MCF 10A (cell line): ENCODE data around the gene FURIN. TPM values are rescaled to one million over a fixed set of nuclear protein-coding genes. Genes with fewer than 3 reads are reported as not detected.
"Not testable (repeated sequence)": the region's sequence is repeated elsewhere in the genome, so short reads cannot be mapped to it uniquely, and the experiment has no call there.

Source experiments
- BruUV-seq: library from RNA; stranded (reverse); fragments of 400-500 nt; replicated peaks from 2 replicates; lab custom pipeline; 2021; lab: Mats Ljungman, UMichigan
- CTCF ChIA-PET: fragments of 300-600 bp; sonication (Branson Sonifier 250); formaldehyde crosslinking; extraction: SDS; loops from one replicate; lab custom pipeline; 2021; ENCODE audit warnings: antibody characterized with exemption, inconsistent platforms; lab: Yijun Ruan, JAX
- POLR2A ChIA-PET: fragments of 300-600, 350-650 bp; sonication (Branson Sonifier 250); formaldehyde crosslinking; extraction: SDS; loops from one replicate; lab custom pipeline; 2020; ENCODE audit warnings: antibody characterized with exemption, inconsistent platforms; lab: Yijun Ruan, JAX
- DNase-seq: peaks from one replicate; pipeline ENCODE4 v3.0.0-alpha.2; 2018; ENCODE audit not compliant: unreplicated experiment
- H3K27ac Mint-ChIP-seq: one replicate; pipeline ENCODE4 v1.8.0; 2022; ENCODE audit warnings: mild to moderate bottlenecking, low read depth, mixed read lengths; ENCODE audit not compliant: unreplicated experiment
- H3K27me3 Mint-ChIP-seq: one replicate; pipeline ENCODE4 v1.8.0; 2022; ENCODE audit warnings: mixed read lengths; ENCODE audit not compliant: insufficient read depth, unreplicated experiment
- H3K36me3 Mint-ChIP-seq: one replicate; pipeline ENCODE4 v1.8.0; 2022; ENCODE audit warnings: mild to moderate bottlenecking, moderate library complexity, mixed read lengths; ENCODE audit not compliant: insufficient read depth, unreplicated experiment
- H3K4me1 Mint-ChIP-seq: one replicate; pipeline ENCODE4 v1.8.0; 2022; ENCODE audit warnings: mixed read lengths; ENCODE audit not compliant: insufficient read depth, unreplicated experiment
- H3K4me3 Mint-ChIP-seq: one replicate; pipeline ENCODE4 v1.8.0; 2022; ENCODE audit warnings: mild to moderate bottlenecking, moderate library complexity, mixed read lengths; ENCODE audit not compliant: unreplicated experiment
- H3K9me3 Mint-ChIP-seq: one replicate; pipeline ENCODE4 v1.8.0; 2022; ENCODE audit warnings: mixed read lengths; ENCODE audit not compliant: unreplicated experiment
- CTCF ChIP-seq: fragments of 200-600 bp; IDR thresholded peaks from one replicate; pipeline ENCODE4 v1.8.0; 2022; ENCODE audit warnings: antibody characterized with exemption, mild to moderate bottlenecking; ENCODE audit not compliant: unreplicated experiment
- intact Hi-C: fragments of 100-400 bp; cut with micrococcal nuclease; formaldehyde crosslinking; loops from 2 replicates; pipeline ENCODE4 v1.14.1; 2022
- total RNA-seq: library from RNA; stranded (reverse); gene quantifications from 2 replicates; pipeline ENCODE4 v1.2.3, GENCODE V29; 2022

The FURIN gene
- total RNA-seq, 1 experiment from 2014 or later, result 48.8 TPM

GRCh38 chr15:90918835-90919234, 50.4 kb downstream of the FURIN start:
- Mint-ChIP-seq H3K27me3 (no peaks in the 10 kb centered on the region), H3K36me3 (peaks cover 49% of the 10 kb centered on the region), H3K4me1 (no peaks in the 10 kb centered on the region), H3K4me3 (no peak overlapping the region), H3K9me3 (no peaks in the 10 kb centered on the region), H3K27ac (no peak overlapping the region)
- BruUV-seq, result no TSS peak
- ChIA-PET CTCF (interaction anchor here (0.5 to 1.2 kb wide), 2 partner anchors 12 to 14 kb away, joined by 3 to 4 read pairs; partner anchors contain the start of gene HDDC3), POLR2A (interaction anchor here (1.0 to 1.9 kb wide), 2 partner anchors 11 to 13 kb away, joined by 3 to 6 read pairs; partner anchors contain the start of gene HDDC3)
- no peak for TF ChIP-seq CTCF
- no peak for DNase-seq
- intact Hi-C loops, result no loop called here

DNA sequence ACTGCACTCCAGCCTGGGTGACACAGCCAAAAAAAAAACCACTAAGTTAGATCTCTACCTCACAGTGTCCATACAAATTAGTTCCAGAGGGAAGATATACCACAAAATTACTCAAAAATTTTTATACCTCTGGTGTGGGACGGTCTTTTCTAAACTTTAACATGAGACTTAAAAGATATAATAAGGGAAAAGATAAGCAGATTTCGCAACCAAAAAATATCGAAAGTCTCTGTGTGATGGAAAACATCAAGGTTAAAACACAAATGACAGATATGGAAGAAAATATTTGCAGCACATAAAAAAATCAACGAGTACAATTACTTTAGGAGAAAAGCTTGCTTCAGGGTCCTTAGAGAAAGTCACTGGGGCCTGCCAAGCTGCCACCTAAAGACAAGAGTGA, 53.5 kb downstream of the FURIN start:
- no TSS peak for BruUV-seq
- intact Hi-C loops, result no loop called here

GRCh38 chr15:90922712-90923322, 54.4 kb downstream of the FURIN start:
- H3K9me3 Mint-ChIP-seq, H3K4me3 Mint-ChIP-seq, DNase-seq, H3K27ac Mint-ChIP-seq, H3K27me3 Mint-ChIP-seq, H3K4me1 Mint-ChIP-seq, intact Hi-C loops, BruUV-seq: not testable (repeated sequence)
- peaks cover 38% of the 10 kb centered on the region for H3K36me3 Mint-ChIP-seq
- ChIA-PET POLR2A (interaction anchor here (1.3 to 3.9 kb wide), 2 partner anchors 9 to 20 kb away, joined by 4 to 33 read pairs; partner anchors contain the start of genes HDDC3 and MAN2A2), CTCF (interaction anchor here (0.6 to 4.6 kb wide), 4 partner anchors 10 to 140 kb away, joined by 4 to 49 read pairs (median 8); partner anchors contain the start of genes HDDC3, MAN2A2 and UNC45A)

More for the DNA sequence above, 53.5 kb downstream of the FURIN start:
- no peak overlapping the region for H3K27ac Mint-ChIP-seq
- no peaks in the 10 kb centered on the region for H3K4me1 Mint-ChIP-seq
- POLR2A ChIA-PET, result interaction anchor here (3.9 kb wide), 1 partner anchor 10 kb away, joined by 33 read pairs; the partner anchor contains the start of gene HDDC3
- H3K9me3 Mint-ChIP-seq, result no peaks in the 10 kb centered on the region
- H3K27me3 Mint-ChIP-seq, result no peaks in the 10 kb centered on the region
- H3K36me3 Mint-ChIP-seq, result peaks cover 38% of the 10 kb centered on the region
- no peak overlapping the region for H3K4me3 Mint-ChIP-seq
- no peak for DNase-seq
- CTCF ChIA-PET, result interaction anchor here (0.7 to 4.6 kb wide), 3 partner anchors 11 to 699 kb away, joined by 4 to 49 read pairs (median 9); partner anchors contain the start of genes HDDC3, MAN2A2 and UNC45A
- TF ChIP-seq CTCF, result no peak

DNA sequence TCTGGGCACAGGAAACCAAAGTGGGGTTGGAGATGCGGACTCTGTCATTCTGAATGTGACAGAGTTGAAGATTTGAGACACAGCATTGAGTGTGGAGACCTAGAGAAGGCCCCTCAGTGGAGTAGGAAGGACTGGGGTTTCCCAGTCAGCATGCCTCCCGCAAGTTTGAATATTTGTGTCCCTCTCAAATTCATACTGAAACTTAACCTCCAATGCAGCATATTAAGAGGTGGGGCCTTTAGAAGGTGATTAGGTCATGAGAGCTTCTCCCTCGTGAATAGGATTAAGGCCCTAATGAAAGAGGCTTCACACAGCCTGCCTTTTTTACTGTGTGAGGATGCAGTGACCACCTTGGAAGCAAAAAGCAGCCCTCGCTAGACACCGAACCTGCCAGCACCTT, 56.0 kb downstream of the FURIN start:
- Mint-ChIP-seq H3K27me3 (no peaks in the 10 kb centered on the region), H3K4me3 (no peak overlapping the region), H3K9me3 (no peaks in the 10 kb centered on the region), H3K4me1 (no peaks in the 10 kb centered on the region), H3K27ac (no peak overlapping the region), H3K36me3 (peaks cover 27% of the 10 kb centered on the region)
- POLR2A ChIA-PET, result interaction anchor here (1.3 kb wide), 1 partner anchor 21 kb away, joined by 3 read pairs; the partner anchor contains the start of gene MAN2A2
- intact Hi-C loops, result no loop called here
- TF ChIP-seq CTCF, result no peak
- DNase-seq, result no peak
- CTCF ChIA-PET, result interaction anchor here (0.6 to 4.6 kb wide), 2 partner anchors 8 to 220 kb away, joined by 3 to 49 read pairs; partner anchors contain the start of genes HDDC3 and UNC45A
- no TSS peak for BruUV-seq

DNA sequence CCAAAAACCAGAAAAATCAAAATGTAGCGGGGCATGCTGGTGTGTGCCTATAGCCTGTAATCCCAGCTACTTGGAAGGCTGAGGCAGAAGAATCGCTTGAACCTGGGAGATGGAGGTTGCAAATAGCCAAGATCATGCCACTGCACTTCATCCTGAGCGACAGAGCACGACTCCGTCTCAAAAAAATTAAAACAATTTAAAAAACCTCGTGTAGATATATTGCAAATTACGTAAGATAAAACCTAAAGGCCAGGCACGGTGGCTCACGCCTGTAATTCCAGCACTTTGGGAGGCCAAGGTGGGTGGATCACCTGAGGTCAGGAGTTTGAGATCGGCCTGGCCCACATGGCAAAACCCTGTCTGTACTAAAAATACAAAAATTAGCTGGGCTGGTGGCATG, 58.4 kb downstream of the FURIN start:
- peaks cover 26% of the 10 kb centered on the region for H3K36me3 Mint-ChIP-seq
- H3K4me3 Mint-ChIP-seq, H3K9me3 Mint-ChIP-seq, intact Hi-C loops, DNase-seq, H3K27me3 Mint-ChIP-seq, H3K27ac Mint-ChIP-seq, BruUV-seq: not testable (repeated sequence)
- POLR2A ChIA-PET, result interaction anchor here (0.6 to 10.1 kb wide), 2 partner anchors 20 to 26 kb away, joined by 4 to 150 read pairs; partner anchors contain the start of gene MAN2A2
- CTCF ChIA-PET, result interaction anchor here (1.4 to 11.3 kb wide), 2 partner anchors 7 to 24 kb away, joined by 6 to 131 read pairs; partner anchors contain the start of gene MAN2A2
- peaks cover 11% of the 10 kb centered on the region for H3K4me1 Mint-ChIP-seq

DNA sequence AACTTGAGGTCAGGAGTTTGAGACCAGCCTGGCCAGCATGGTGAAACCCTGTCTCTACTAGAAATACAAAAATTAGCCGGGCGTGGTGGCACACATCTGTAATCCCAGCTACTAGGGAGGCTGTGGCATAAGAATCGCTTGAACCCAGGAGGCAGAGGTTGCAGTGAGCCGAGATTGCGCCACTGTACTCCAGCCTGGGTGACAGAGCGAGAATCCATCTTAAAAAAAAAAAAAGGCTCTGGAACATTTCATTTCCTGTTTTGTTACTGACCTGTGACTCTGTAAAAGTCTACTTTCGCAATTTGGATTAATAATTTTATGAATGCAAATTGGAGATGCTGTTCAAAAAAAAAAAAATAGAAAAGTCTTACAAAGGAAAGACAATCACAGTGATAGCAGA, 59.7 kb downstream of the FURIN start:
- H3K36me3 Mint-ChIP-seq, result peaks cover 23% of the 10 kb centered on the region
- H3K27me3 Mint-ChIP-seq, intact Hi-C loops, H3K4me3 Mint-ChIP-seq, H3K27ac Mint-ChIP-seq, H3K9me3 Mint-ChIP-seq, DNase-seq, BruUV-seq: not testable (repeated sequence)
- ChIA-PET POLR2A (interaction anchor here (0.7 to 10.1 kb wide), 3 partner anchors 28 to 211 kb away, joined by 3 to 150 read pairs (median 3); partner anchors contain the start of gene MAN2A2), CTCF (interaction anchor here (11.3 kb wide), 1 partner anchor 25 kb away, joined by 131 read pairs; the partner anchor contains the start of gene MAN2A2)
- peaks cover 18% of the 10 kb centered on the region for H3K4me1 Mint-ChIP-seq
